ENCODE results near the gene FAM219B.

The FAM219B gene

GRCh38 chr15:74893627-74894026 lies 13.0 kb downstream of the FAM219B start:
- in situ Hi-C loops (cut with MboI; ENCODE audit: low sequenced_read_pairs, unreplicated experiment) = no loop called here
- no peak for DNase-seq (ENCODE audit: low spot score)

GRCh38 chr15:74892931-74893330 lies 13.7 kb downstream of the FAM219B start:
- in situ Hi-C loops (cut with MboI; ENCODE audit: low sequenced_read_pairs, unreplicated experiment) = no loop called here
- DNase-seq (ENCODE audit: low spot score) = no peak
- no peak for TF ChIP-seq CTCF (IDR thresholded peaks at IDR 0.05; ENCODE audit: borderline replicate concordance, control extremely low read depth, extremely low read depth, insufficient read depth, missing control alignments)

More at GRCh38 chr15:74893627-74894026, 13.0 kb downstream of the FAM219B start:
- TF ChIP-seq CTCF (IDR thresholded peaks at IDR 0.05; ENCODE audit: borderline replicate concordance, control extremely low read depth, extremely low read depth, insufficient read depth, missing control alignments) = no peak

GRCh38 chr15:74892313-74892712 lies 14.3 kb downstream of the FAM219B start:
- in situ Hi-C loops (cut with MboI; ENCODE audit: low sequenced_read_pairs, unreplicated experiment) = no loop called here
- no peak for DNase-seq (ENCODE audit: low spot score)
- no peak for TF ChIP-seq CTCF (IDR thresholded peaks at IDR 0.05; ENCODE audit: borderline replicate concordance, control extremely low read depth, extremely low read depth, insufficient read depth, missing control alignments)

- in situ Hi-C loops (cut with MboI; ENCODE audit: low sequenced_read_pairs, unreplicated experiment) = no loop called here
- no peak for TF ChIP-seq CTCF (IDR thresholded peaks at IDR 0.05; ENCODE audit: borderline replicate concordance, control extremely low read depth, extremely low read depth, insufficient read depth, missing control alignments)
- no peak for DNase-seq (ENCODE audit: low spot score)
Measured at GRCh38 chr15:74891469-74891868, 15.2 kb downstream of the FAM219B start.

GRCh38 chr15:74890665-74890960 lies 16.0 kb downstream of the FAM219B start:
- TF ChIP-seq CTCF (IDR thresholded peaks at IDR 0.05; ENCODE audit: borderline replicate concordance, control extremely low read depth, extremely low read depth, insufficient read depth, missing control alignments) = no peak
- DNase-seq (ENCODE audit: low spot score) = no peak
- in situ Hi-C loops (cut with MboI; ENCODE audit: low sequenced_read_pairs, unreplicated experiment) = no loop called here

- in situ Hi-C loops (cut with MboI; ENCODE audit: low sequenced_read_pairs, unreplicated experiment) = no loop called here
Measured at GRCh38 chr15:74889883-74890664, 16.6 kb downstream of the FAM219B start, which contains the start of gene MPI. MPI (plus strand) TSS chr15:74890042; CDS start chr15:74890074, 32 bp downstream.

More at GRCh38 chr15:74889883-74890664, 16.6 kb downstream of the FAM219B start, which contains the start of gene MPI:
- peak; percentile 97 for DNase-seq (ENCODE audit: low spot score)
- no peak for TF ChIP-seq CTCF (IDR thresholded peaks at IDR 0.05; ENCODE audit: borderline replicate concordance, control extremely low read depth, extremely low read depth, insufficient read depth, missing control alignments)

Measured in GM13976 (cell line).